ENCODE results near the gene LENG1. TPM values are rescaled to one million over a fixed set of nuclear protein-coding genes. Genes with fewer than 3 reads are reported as not detected.

Gene LENG1
- total RNA-seq, 1 donor from 2014 or later, result 2.7 TPM

DNA sequence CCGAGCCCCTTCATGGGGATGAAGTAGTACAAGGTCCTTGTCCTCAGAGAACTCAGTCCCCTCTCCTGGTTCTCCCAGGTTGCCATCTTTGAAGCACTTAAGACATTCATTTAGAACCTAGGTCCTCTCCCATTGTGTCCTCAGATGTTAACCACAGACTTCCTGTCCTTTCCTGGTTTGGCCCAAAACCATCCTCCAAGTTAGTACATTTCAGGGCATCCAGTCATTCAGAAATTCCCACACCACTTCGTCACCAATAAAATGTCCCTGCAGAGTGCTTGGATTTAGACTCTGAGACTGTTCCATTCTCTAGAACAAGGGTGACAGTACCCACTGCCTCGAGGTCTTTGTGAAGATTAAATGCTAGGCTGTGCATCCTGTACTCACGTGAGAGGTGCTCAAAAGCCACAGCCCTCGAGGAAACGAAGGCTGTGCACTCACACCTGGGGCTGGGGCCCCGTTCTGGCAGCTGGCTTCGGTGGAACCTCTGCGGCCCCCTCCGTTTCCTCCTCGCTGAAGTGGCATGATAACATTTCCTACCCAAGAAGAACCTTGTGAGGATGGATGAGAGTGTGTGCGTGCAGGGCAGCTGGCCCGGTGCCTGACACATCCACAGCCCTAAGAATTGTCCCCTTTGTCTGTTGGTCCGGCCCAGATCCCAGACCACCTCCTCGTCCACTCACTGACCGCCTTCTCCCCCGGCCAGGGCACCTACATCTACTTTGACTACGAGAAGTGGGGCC is 4.7 kb downstream of the LENG1 start:
- H3K27me3 ChIP-seq, result no peaks in the 10 kb centered on the region
- H2AFZ ChIP-seq (replicated peaks), result no peak overlapping the region
- no peak overlapping the region for H3K27ac ChIP-seq
- Mint-ChIP-seq H3K27me3 (ENCODE audit: insufficient read depth, low read depth) (peaks cover 7% of the 10 kb centered on the region), H3K9me3 (peaks cover under 1% of the 10 kb centered on the region), H3K27ac (peak overlapping the region; percentile 25), H3K36me3 (peaks cover 26% of the 10 kb centered on the region), H3K4me3 (peak overlapping the region; percentile 52), H3K4me1 (peaks cover 5% of the 10 kb centered on the region)
- peaks cover 9% of the 10 kb centered on the region for H3K79me2 ChIP-seq (ENCODE audit: low read depth)
- no peaks in the 10 kb centered on the region for H3K9me3 ChIP-seq (ENCODE audit: low read depth)
- no peaks in the 10 kb centered on the region for H3K36me3 ChIP-seq
- TF ChIP-seq EZH2 (IDR thresholded peaks at IDR 0.05) (no peak), EZH2phosphoT487 (IDR thresholded peaks at IDR 0.05) (no peak)
- TF ChIP-seq, protein P1, sequence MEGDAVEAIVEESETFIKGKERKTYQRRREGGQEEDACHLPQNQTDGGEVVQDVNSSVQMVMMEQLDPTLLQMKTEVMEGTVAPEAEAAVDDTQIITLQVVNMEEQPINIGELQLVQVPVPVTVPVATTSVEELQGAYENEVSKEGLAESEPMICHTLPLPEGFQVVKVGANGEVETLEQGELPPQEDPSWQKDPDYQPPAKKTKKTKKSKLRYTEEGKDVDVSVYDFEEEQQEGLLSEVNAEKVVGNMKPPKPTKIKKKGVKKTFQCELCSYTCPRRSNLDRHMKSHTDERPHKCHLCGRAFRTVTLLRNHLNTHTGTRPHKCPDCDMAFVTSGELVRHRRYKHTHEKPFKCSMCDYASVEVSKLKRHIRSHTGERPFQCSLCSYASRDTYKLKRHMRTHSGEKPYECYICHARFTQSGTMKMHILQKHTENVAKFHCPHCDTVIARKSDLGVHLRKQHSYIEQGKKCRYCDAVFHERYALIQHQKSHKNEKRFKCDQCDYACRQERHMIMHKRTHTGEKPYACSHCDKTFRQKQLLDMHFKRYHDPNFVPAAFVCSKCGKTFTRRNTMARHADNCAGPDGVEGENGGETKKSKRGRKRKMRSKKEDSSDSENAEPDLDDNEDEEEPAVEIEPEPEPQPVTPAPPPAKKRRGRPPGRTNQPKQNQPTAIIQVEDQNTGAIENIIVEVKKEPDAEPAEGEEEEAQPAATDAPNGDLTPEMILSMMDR (IDR thresholded peaks at IDR 0.05), result no peak
- H3K4me1 ChIP-seq, result peaks cover 4% of the 10 kb centered on the region
- no peak overlapping the region for H3K9ac ChIP-seq
- no peak overlapping the region for H3K4me3 ChIP-seq
- DNase-seq (ENCODE audit: low spot score), result no peak
- peaks cover 29% of the 10 kb centered on the region for H4K20me1 ChIP-seq (ENCODE audit: low read depth)
- peaks cover 44% of the 10 kb centered on the region for H3F3A ChIP-seq (ENCODE audit: low read depth)
- no peak overlapping the region for H3K4me2 ChIP-seq

DNA sequence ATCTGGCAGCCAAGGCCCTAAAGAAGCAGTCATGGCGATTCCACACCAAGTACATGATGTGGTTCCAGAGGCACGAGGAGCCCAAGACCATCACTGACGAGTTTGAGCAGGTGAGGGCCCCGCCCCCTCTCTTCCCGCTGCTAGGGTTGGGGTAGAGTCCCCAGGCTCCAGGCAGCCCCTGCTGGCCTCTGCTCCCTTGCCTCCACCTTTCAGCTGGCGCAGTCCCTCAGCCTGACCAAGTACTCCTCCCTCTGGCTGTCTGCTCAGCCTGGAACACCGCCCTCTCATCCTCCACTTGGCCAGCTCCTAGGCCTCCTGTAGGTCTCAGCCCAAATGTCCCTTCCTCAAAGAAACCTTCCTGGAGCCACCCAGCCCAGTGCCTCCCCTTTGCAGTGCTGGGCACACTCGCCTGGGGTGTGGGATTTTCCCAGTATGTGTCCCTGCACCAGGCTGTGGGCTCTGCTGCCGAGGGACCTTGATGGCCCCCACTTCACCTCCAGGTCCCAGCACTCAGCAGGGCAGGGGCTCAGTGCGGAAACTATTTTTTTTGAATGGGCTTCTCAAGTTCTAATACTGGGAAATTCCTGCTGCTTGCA is 5.7 kb downstream of the LENG1 start:
- Histone ChIP-seq H3K27ac (no peak overlapping the region), H3K9me3 (ENCODE audit: low read depth) (no peaks in the 10 kb centered on the region), H3K36me3 (no peaks in the 10 kb centered on the region), H3K4me3 (no peak overlapping the region), H3K79me2 (ENCODE audit: low read depth) (peaks cover 6% of the 10 kb centered on the region), H2AFZ (replicated peaks) (no peak overlapping the region), H3F3A (ENCODE audit: low read depth) (peaks cover 37% of the 10 kb centered on the region), H4K20me1 (ENCODE audit: low read depth) (peaks cover 27% of the 10 kb centered on the region), H3K9ac (no peak overlapping the region), H3K4me2 (no peak overlapping the region), H3K4me1 (peaks cover 1% of the 10 kb centered on the region), H3K27me3 (no peaks in the 10 kb centered on the region)
- H3K27ac Mint-ChIP-seq, result no peak overlapping the region
- H3K9me3 Mint-ChIP-seq, result no peaks in the 10 kb centered on the region
- TF ChIP-seq, protein P1 (IDR thresholded peaks at IDR 0.05), result no peak
- no peak for TF ChIP-seq EZH2 (IDR thresholded peaks at IDR 0.05)
- TF ChIP-seq EZH2phosphoT487 (IDR thresholded peaks at IDR 0.05), result no peak
- H3K4me3 Mint-ChIP-seq, result peak overlapping the region; percentile 48
- H3K4me1 Mint-ChIP-seq, result peaks cover 3% of the 10 kb centered on the region
- no peak for DNase-seq (ENCODE audit: low spot score)
- peaks cover 32% of the 10 kb centered on the region for H3K36me3 Mint-ChIP-seq
- peaks cover 7% of the 10 kb centered on the region for H3K27me3 Mint-ChIP-seq (ENCODE audit: insufficient read depth, low read depth)

DNA sequence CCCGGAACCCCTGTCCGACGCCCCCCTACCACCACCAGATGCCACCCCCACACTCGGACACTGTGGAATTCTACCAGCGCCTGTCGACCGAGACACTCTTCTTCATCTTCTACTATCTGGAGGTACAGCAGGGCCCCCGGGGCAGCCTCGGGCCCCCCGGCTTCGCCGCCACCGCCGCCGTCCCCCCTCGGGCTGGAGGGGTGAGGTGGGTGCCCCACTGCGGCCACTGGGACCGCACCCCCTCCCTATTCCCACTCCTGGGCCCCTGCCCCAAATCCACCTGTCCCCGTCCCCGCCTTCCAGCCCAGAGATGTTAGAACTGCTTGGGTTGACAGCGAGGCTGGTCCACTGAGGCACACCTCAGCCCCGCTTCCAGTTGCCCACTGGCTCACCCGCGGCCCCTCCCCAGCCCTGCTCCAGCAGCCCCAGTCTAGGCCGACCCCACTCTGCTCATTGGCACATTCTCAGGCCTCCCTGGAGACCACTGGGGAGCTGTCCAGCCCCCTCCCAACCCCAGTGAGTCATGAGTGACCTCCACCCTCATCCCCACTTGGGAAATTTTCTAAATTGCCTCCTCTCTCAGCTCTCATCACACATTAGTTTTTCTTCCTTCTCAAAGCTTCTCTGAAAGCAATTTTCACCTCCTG is 6.5 kb downstream of the LENG1 start:
- no peaks in the 10 kb centered on the region for H3K4me1 ChIP-seq
- H3K4me3 Mint-ChIP-seq, result peak overlapping the region; percentile 9
- H3K4me3 ChIP-seq, result no peak overlapping the region
- TF ChIP-seq EZH2phosphoT487 (IDR thresholded peaks at IDR 0.05) (no peak), EZH2 (IDR thresholded peaks at IDR 0.05) (no peak)
- TF ChIP-seq, protein P1 (IDR thresholded peaks at IDR 0.05), result no peak
- no peak overlapping the region for H3K4me2 ChIP-seq
- H3K27ac Mint-ChIP-seq, result no peak overlapping the region
- H2AFZ ChIP-seq (replicated peaks), result no peak overlapping the region
- H4K20me1 ChIP-seq (ENCODE audit: low read depth), result peaks cover 27% of the 10 kb centered on the region
- H3K79me2 ChIP-seq (ENCODE audit: low read depth), result no peaks in the 10 kb centered on the region
- no peaks in the 10 kb centered on the region for H3K27me3 ChIP-seq
- no peak overlapping the region for H3K27ac ChIP-seq
- H3K36me3 ChIP-seq, result no peaks in the 10 kb centered on the region
- H3K36me3 Mint-ChIP-seq, result peaks cover 34% of the 10 kb centered on the region
- H3K9me3 Mint-ChIP-seq, result no peaks in the 10 kb centered on the region
- H3K9ac ChIP-seq, result no peak overlapping the region
- peaks cover 32% of the 10 kb centered on the region for H3F3A ChIP-seq (ENCODE audit: low read depth)
- no peaks in the 10 kb centered on the region for H3K4me1 Mint-ChIP-seq
- no peak for DNase-seq (ENCODE audit: low spot score)
- H3K27me3 Mint-ChIP-seq (ENCODE audit: insufficient read depth, low read depth), result peaks cover 7% of the 10 kb centered on the region
- no peaks in the 10 kb centered on the region for H3K9me3 ChIP-seq (ENCODE audit: low read depth)
